ENCODE data around the gene THSD7A. TPM values are rescaled to one million over a fixed set of nuclear protein-coding genes. Genes with fewer than 3 reads are reported as not detected.

THSD7A gene
- total and polyA plus RNA-seq, 9 of the 15 experiments (the other 6 are each of a cell fraction or from before 2014, with no cell fraction given), result 0.01 to 0.02 TPM; not detected in 7

DNA sequence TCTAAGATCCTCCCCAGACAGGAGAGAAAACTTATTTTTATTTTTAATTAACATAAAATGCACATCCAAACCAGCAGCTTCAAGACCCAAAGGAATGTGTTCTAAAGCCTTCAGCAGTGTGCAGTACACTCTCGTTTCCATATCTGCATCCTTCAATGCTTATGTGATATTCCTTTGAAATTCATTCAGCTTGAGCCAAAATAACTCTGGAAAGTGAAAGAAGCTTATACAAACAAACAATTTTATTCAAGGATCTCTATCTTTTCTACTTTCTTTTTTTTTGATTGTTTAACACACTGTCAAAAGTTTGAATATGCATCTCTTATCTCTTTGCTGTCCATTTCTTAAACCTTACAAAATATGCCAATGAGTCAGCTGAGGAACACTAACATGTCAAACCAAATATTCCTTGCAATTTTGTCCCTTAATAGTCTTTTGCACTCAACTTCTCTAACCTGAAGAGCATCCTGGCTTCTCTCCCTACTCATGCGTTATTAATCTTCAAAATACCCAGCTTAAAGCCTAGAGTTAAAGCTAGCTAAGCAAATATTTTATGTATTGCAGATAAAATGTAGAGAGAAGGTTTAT, 124.3 kb downstream of the THSD7A start (continued):
- no peak for TF ChIP-seq NONO (IDR thresholded peaks at IDR 0.05; ENCODE audit: low read depth in 2 of 2, low read length in 1 of 2)

DNA sequence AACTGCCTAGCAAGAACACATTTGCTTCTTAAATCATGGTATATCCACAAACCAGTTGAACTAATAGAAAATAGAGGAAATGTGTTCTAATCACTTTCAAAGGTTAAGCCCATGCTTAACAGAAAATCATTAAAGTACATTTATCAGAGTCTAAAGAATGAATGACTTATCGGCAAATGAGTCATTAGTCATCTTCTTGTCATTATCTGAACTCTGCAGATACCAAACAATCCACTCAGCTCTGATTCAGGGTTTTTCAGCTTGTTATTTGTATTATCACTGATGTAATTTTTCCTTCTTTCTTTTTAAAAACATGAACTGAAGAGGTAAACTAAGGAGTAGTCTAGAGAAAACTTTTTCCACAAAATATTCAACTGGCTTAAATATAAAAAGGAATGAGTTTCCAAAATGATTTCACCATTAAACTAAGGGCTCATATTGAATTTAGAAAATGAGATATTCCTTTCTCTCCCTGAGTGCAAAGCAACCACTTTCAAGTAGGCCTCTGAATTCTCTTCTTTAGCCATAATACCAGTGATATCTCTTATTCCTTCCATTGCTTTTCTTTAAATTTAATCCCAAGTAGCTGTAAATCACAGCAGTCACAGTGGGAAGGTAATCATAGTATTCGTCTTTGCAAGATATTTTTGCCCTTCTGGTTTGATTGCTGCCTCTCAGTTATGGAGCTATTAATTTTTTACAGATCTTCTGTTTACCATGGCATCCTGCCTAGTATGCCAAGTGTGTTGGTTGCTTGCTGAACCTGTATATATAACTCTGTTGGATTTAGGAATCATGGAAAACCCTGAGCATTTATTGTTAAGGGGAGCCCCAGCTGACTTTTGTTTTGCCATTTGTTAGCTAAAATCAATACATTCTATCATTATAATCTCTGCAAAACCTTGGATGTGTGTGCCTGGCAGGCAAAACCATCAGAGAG, 125.1 kb downstream of the THSD7A start:
- in situ Hi-C loops (cut with MboI), result no loop called here
- FAIRE-seq (no peak), DNase-seq (ENCODE audit: extremely low read depth in 1 of 4, low spot score in 3 of 4) (no peak), ATAC-seq (no peak)
- WGBS (ENCODE audit: insufficient coverage, low coverage, missing lambda C conversion rate), result 0% methylated on average over 2 of the region's 2 CpGs
- Histone ChIP-seq H3K27me3 (ENCODE audit: control insufficient read depth in 2 of 2, insufficient read depth in 2 of 2, low read length in 2 of 2) (no peaks in the 10 kb centered on the region), H3K27ac (ENCODE audit: extremely low read depth, low read depth, low read length) (no peak overlapping the region), H2AFZ (ENCODE audit: low read depth, low read length) (no peak overlapping the region), H3K9me3 (replicated peaks; ENCODE audit: control insufficient read depth, insufficient read depth, low read depth, low read length) (peaks cover 2% of the 10 kb centered on the region; the same call in 1 of the 2 replicates), H3K4me3 (no peak overlapping the region), H4K20me1 (replicated peaks; ENCODE audit: control insufficient read depth, insufficient read depth, low read length) (no peaks in the 10 kb centered on the region), H3K4me1 (replicated peaks in 1 of 2; ENCODE audit: control insufficient read depth in 2 of 2, insufficient read depth in 2 of 2, low read length in 2 of 2) (no peaks in the 10 kb centered on the region), H3K79me2 (ENCODE audit: control insufficient read depth, insufficient read depth, low read length) (no peaks in the 10 kb centered on the region), H3K9me1 (ENCODE audit: control insufficient read depth, insufficient read depth, low read length) (no peaks in the 10 kb centered on the region), H3K36me3 (ENCODE audit: control insufficient read depth, insufficient read depth, low read length) (no peaks in the 10 kb centered on the region), H3K4me2 (ENCODE audit: insufficient read depth, low read length) (no peak overlapping the region), H3K9ac (ENCODE audit: insufficient read depth in 1 of 2, low read depth in 2 of 2, low read length in 2 of 2) (no peak overlapping the region)
- ChIA-PET POLR2A (no interaction called here), CTCF (ENCODE audit: low intra/inter-chr PET ratio) (no interaction called here)
- no TSS peak for BruUV-seq (replicated peaks)
- TF ChIP-seq TCF7L2 (IDR thresholded peaks at IDR 0.05; ENCODE audit: low read depth, low read length) (no peak), HNRNPUL1 (IDR thresholded peaks at IDR 0.05; ENCODE audit: low read length) (no peak), SRSF9 (IDR thresholded peaks at IDR 0.05; ENCODE audit: borderline replicate concordance, low read depth, low read length) (no peak), ETV6 (IDR thresholded peaks at IDR 0.05; ENCODE audit: borderline replicate concordance in 1 of 2, low read depth in 2 of 2, low read length in 1 of 2) (no peak), ETV6 (CRISPR knock-in tag; IDR thresholded peaks at IDR 0.05; ENCODE audit: borderline replicate concordance) (no peak), SAFB2 (IDR thresholded peaks at IDR 0.05; ENCODE audit: borderline replicate concordance, low read depth, low read length, severe bottlenecking) (no peak), ZNF551 (CRISPR knock-in tag; IDR thresholded peaks at IDR 0.05) (no peak), RBM34 (IDR thresholded peaks at IDR 0.05; ENCODE audit: borderline replicate concordance, insufficient read depth, low read length) (no peak), SMARCA4 (IDR thresholded peaks at IDR 0.05) (no peak), ZNF175 (CRISPR knock-in tag; IDR thresholded peaks at IDR 0.05; ENCODE audit: low read depth) (no peak), TEAD2 (tag; IDR thresholded peaks at IDR 0.05) (no peak), MXI1 (IDR thresholded peaks at IDR 0.05; ENCODE audit: low read depth, low read length) (no peak), FOXP1 (CRISPR knock-in tag; IDR thresholded peaks at IDR 0.05) (no peak)
- TF ChIP-seq, protein P1, sequence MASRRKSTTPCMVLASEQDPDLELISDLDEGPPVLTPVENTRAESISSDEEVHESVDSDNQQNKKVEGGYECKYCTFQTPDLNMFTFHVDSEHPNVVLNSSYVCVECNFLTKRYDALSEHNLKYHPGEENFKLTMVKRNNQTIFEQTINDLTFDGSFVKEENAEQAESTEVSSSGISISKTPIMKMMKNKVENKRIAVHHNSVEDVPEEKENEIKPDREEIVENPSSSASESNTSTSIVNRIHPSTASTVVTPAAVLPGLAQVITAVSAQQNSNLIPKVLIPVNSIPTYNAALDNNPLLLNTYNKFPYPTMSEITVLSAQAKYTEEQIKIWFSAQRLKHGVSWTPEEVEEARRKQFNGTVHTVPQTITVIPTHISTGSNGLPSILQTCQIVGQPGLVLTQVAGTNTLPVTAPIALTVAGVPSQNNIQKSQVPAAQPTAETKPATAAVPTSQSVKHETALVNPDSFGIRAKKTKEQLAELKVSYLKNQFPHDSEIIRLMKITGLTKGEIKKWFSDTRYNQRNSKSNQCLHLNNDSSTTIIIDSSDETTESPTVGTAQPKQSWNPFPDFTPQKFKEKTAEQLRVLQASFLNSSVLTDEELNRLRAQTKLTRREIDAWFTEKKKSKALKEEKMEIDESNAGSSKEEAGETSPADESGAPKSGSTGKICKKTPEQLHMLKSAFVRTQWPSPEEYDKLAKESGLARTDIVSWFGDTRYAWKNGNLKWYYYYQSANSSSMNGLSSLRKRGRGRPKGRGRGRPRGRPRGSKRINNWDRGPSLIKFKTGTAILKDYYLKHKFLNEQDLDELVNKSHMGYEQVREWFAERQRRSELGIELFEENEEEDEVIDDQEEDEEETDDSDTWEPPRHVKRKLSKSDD (conservative IDR thresholded peaks at IDR 0.05; ENCODE audit: low read length), result no peak
- TF ChIP-seq, protein P2, sequence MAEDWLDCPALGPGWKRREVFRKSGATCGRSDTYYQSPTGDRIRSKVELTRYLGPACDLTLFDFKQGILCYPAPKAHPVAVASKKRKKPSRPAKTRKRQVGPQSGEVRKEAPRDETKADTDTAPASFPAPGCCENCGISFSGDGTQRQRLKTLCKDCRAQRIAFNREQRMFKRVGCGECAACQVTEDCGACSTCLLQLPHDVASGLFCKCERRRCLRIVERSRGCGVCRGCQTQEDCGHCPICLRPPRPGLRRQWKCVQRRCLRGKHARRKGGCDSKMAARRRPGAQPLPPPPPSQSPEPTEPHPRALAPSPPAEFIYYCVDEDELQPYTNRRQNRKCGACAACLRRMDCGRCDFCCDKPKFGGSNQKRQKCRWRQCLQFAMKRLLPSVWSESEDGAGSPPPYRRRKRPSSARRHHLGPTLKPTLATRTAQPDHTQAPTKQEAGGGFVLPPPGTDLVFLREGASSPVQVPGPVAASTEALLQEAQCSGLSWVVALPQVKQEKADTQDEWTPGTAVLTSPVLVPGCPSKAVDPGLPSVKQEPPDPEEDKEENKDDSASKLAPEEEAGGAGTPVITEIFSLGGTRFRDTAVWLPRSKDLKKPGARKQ (CRISPR knock-in tag; IDR thresholded peaks at IDR 0.05), result no peak
- intact Hi-C loops (cut with micrococcal nuclease), result no loop called here
